ENCODE data around the gene TUBE1.

TUBE1 gene

GRCh38 chr6:112021691-112022310 lies 65.5 kb downstream of the TUBE1 start:
- DNase-seq, result no peak
- in situ Hi-C loops (cut with HindIII; ENCODE audit: low pct_ligation_motif_present, low pct_unique_long_range_greater_than_20kb, low sequenced_read_pairs), result no loop called here
